ENCODE results near the gene MMP14. TPM values are rescaled to one million over a fixed set of nuclear protein-coding genes. Genes with fewer than 3 reads are reported as not detected.

The MMP14 gene
- total RNA-seq, 1 experiment from 2014 or later: 17.8 TPM

GRCh38 chr14:22841311-22841710 is 4.9 kb downstream of the MMP14 start:
- TF ChIP-seq ZBTB33 (IDR thresholded peaks at IDR 0.05; ENCODE audit: extremely low read depth, insufficient replicate concordance, low read length) (no peak), ELF1 (IDR thresholded peaks at IDR 0.05; ENCODE audit: borderline replicate concordance, low read depth) (no peak), CEBPB (IDR thresholded peaks at IDR 0.05; ENCODE audit: low read depth) (no peak), EGR1 (IDR thresholded peaks at IDR 0.05; ENCODE audit: low read depth) (no peak), CTCF (IDR thresholded peaks at IDR 0.05 in 2 of 3, conservative IDR thresholded peaks at IDR 0.05 in 1 of 3; ENCODE audit: borderline replicate concordance in 1 of 3, insufficient read depth in 1 of 3, low read depth in 2 of 3, low read length in 2 of 3) (no peak), ZNF274 (IDR thresholded peaks at IDR 0.05; ENCODE audit: low read depth, low read length) (no peak), CBX3 (IDR thresholded peaks at IDR 0.05; ENCODE audit: low read depth) (no peak), SIN3A (IDR thresholded peaks at IDR 0.05; ENCODE audit: low read depth) (no peak), RAD21 (IDR thresholded peaks at IDR 0.05; ENCODE audit: low read depth) (no peak), ATF3 (IDR thresholded peaks at IDR 0.05) (no peak), POLR2A (IDR thresholded peaks at IDR 0.05; ENCODE audit: borderline replicate concordance, extremely low read depth, insufficient read depth, insufficient read length) (no peak), POLR2AphosphoS5 (IDR thresholded peaks at IDR 0.05; ENCODE audit: low read depth, low read length) (no peak), REST (IDR thresholded peaks at IDR 0.05; ENCODE audit: low read depth) (no peak), FOSL1 (IDR thresholded peaks at IDR 0.05; ENCODE audit: low read depth) (no peak), TCF7L2 (IDR thresholded peaks at IDR 0.05; ENCODE audit: borderline replicate concordance, extremely low read depth, insufficient read depth, insufficient read length) (no peak), JUND (IDR thresholded peaks at IDR 0.05) (no peak), YY1 (IDR thresholded peaks at IDR 0.05; ENCODE audit: extremely low read depth, insufficient replicate concordance, low read depth, low read length) (no peak), EZH2phosphoT487 (IDR thresholded peaks at IDR 0.05; ENCODE audit: borderline replicate concordance) (no peak), ZFX (IDR thresholded peaks at IDR 0.05) (no peak)
- Histone ChIP-seq H3K36me3 (ENCODE audit: control insufficient read depth in 1 of 2, insufficient read depth in 2 of 2, low read length in 2 of 2) (no peaks in the 10 kb centered on the region), H3K27me3 (ENCODE audit: insufficient read depth, low read length) (no peaks in the 10 kb centered on the region), H3K4me1 (ENCODE audit: control insufficient read depth in 1 of 2, insufficient read depth in 2 of 2, low read length in 2 of 2) (peaks cover 0 to 11% of the 10 kb centered on the region in 2 experiments; a peak in 1 of 4 replicates), H3K79me2 (ENCODE audit: insufficient read depth, low read length) (no peaks in the 10 kb centered on the region), H3K9me3 (ENCODE audit: control insufficient read depth in 1 of 2, insufficient read depth in 1 of 2, low read depth in 1 of 2, low read length in 2 of 2) (no peaks in the 10 kb centered on the region), H4K20me1 (ENCODE audit: insufficient read depth) (no peaks in the 10 kb centered on the region), H3K27ac (ENCODE audit: low read depth, low read length) (no peak overlapping the region), H2AFZ (ENCODE audit: low read depth, low read length, poor library complexity, severe bottlenecking) (no peak overlapping the region), H3K9ac (ENCODE audit: low read length) (no peak overlapping the region), H3K4me2 (ENCODE audit: low read length) (no peak overlapping the region), H3K4me3 (replicated peaks in 1 of 2; ENCODE audit: low read depth in 1 of 2, low read length in 2 of 2) (no peak overlapping the region), H3K9me2 (ENCODE audit: insufficient read depth) (no peaks in the 10 kb centered on the region)
- no peak for ATAC-seq
- ChIA-PET CTCF (interaction anchor here (1.7 kb wide), 1 partner anchor 12 kb away, joined by 6 read pairs; no protein-coding TSS in a partner anchor), RAD21 (ENCODE audit: low non-redundant PET in 1 of 2, low total read pairs in 2 of 2, uncharacterized antibody in 2 of 2, unreplicated experiment in 2 of 2) (no interaction called here), POLR2A (no interaction called here)
- no TSS peak for BruUV-seq (replicated peaks)
- no peak for DNase-seq (ENCODE audit: low read depth, low spot score)
- intact Hi-C loops (cut with micrococcal nuclease): no loop called here
